Stimulated activated CD8-positive, alpha-beta memory T cell treated with anti-CD3 and anti-CD28 coated beads, Interleukin-4, amount 100 ng/mL, for 4 hours (primary cell): ENCODE results near the gene PPFIA2.
"Not testable (repeated sequence)": the region's sequence is repeated elsewhere in the genome, so short reads cannot be mapped to it uniquely, and the experiment has no call there.

Source experiments
- DNase-seq, 2 donors: peaks; one replicate each; pipeline ENCODE4 v3.0.0-alpha.2; 2020; ENCODE audit warnings: low read depth in 2 of 2, low spot score in 1 of 2

The PPFIA2 gene

GRCh38 chr12:81670759-81671158, 88.4 kb downstream of the PPFIA2 start:
- DNase-seq, result no peak

GRCh38 chr12:81668475-81668874, 90.7 kb downstream of the PPFIA2 start:
- no peak for DNase-seq

DNA sequence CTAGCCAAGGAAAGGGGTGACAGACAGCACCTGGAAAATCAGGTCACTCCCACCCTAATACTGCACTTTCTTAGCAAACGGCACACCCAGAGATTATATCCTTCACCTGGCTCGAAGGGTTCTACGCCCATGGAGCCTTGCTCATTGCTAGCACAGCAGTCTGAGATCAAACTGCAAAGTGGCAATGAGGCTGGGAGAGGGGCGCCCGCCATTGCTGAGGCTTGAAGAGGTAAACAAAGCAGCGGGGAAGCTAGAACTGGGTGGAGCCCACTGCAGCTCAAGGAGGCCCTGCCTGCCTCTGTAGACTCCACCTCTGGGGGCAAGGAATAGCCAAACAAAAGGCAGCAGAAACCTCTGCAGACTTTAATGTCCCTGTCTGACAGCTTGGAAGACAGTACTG, 99.8 kb downstream of the PPFIA2 start:
- not testable (repeated sequence) for DNase-seq

GRCh38 chr12:81644503-81644902, 114.6 kb downstream of the PPFIA2 start:
- DNase-seq, result no peak

GRCh38 chr12:81639196-81639595, 120.0 kb downstream of the PPFIA2 start:
- no peak for DNase-seq

DNA sequence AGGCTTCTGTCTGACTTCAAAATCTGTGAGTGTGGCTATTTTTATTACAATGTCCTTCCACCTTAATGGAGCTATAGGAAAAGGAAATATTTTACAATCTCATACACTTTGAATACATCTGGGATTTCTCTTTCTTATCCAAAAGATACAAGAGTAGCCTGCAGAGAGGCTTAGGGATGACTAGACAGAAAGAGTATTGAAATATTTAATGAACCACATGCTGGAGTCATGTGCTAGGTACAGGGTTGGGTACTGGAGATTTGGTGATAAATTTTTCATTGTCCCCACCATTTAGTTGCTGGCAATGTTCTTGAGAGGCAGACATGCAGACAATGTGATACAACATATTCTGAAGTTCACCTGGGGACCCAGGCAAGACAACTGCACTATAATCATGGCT, 126.0 kb downstream of the PPFIA2 start:
- no peak for DNase-seq

DNA sequence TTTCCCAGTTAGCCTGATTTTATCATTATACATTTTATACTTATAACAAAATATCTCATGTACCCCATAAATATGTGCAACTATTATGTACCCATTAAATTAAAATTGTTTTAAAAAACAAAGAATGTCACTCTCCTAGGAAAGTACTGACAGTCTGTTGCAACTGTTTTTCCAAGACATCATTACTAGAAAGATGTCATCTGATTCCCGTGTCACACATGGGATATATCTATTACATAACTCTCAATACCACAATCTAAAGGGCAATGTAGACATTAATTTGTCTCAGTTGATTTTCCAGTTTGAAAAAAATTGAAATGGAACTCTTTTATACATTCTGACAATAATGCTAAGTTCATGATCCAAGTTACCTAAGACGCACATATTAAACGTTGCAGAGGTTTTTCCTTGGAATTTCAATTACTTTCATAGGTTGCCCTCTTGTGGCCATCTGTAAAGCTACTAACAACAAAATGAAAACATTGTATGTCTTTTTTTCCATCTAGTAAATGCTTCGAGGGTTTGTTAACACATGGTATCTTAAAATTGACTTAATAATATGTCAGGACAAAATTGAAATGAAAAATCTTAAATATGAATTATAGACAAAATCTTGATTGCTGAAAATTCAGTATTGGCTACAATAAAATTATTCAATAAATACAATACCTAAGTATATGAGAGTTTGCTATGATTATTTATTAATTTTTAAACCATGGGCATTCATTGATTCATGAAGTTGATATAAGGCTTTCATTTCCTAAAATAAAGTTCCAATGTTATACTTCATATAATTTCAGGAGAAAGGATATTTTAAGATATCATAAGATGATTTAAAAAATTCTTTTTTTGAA, 131.6 kb downstream of the PPFIA2 start:
- DNase-seq, result no peak

DNA sequence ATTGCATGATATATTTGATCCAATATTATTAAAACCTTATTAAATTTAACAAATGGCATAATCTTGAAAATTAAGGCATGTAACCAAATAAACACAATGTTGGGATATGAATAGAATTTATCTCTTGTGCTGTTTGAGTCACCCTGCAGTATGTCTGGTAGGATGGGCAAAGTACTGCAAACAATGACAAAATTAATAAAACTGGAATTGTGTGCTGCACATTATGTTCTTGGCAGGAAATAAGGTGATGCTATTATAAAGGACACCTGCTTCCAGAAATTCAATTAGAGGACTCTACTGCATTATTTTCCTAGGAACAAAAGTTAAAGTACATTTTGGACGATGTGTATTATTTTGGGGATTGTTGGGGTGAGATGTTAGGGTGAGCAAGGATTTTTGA, 132.7 kb downstream of the PPFIA2 start:
- DNase-seq, result no peak

DNA sequence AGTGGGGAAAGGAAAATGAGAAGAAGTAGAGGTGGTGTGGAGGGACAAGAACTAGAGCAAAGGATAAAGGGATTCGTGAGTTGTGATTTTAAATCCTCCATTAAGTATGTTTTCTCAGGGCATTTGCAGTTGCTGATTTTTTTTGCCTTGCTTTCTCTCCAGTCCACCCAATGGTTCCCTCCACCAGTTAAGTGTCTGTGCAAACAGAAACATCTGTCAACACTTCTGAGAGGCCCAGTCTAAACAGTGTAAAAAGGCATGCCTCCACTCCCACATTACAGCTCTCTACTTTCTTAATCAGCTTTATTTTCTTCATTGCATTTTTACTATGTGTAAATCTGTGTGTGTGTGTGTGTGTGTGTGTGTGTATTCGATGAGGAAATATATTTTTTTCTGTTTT, 141.2 kb downstream of the PPFIA2 start:
- DNase-seq, result no peak

- no peak for DNase-seq
Observed at GRCh38 chr12:81615026-81615588, 144.0 kb downstream of the PPFIA2 start.

DNA sequence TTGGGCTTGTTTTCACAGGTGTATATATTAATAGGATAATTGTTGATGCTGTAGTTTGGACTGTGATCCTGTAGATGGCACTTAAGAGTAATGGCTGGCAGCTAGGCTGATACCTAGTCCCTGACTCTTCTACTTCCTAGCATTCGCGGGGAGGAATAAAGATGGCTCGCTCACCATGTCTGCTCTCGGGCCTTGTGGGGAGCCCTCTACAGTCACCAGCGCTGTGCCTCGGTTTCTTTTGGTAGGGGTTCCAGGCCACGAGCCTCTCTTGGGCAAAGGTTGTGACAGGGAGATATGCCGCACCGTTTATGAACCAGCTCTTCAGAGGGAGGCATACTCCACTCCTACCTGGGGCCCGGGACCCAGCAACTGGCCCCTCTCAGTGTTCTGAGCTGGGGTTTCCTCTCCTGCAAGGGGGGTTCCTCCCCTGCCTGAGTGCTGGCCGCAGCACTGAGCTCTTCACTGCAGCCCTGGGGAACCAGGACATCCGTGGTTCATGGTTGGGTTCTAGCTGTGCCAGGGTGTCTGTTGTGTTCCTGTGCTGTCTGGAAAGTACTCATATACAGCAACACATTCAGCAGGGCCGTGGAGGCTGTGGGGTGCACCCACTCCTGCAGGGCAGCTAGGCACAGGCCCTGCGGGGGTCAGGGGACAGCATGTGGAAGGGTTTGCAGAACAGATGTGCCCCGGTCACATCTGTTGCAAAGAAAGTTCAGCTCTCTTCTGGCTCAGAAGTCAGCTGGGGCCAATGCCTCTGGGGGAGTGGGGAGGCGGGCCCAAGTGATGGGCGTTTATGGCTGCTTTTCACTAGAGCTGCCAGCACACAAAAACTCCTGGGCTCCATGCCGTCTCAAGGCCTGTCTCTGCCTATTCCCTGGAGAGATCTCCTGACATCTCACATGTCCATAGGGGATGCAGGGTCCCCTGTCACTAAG, 147.9 kb downstream of the PPFIA2 start:
- DNase-seq, result no peak

GRCh38 chr12:81597928-81598604, 161.1 kb downstream of the PPFIA2 start:
- DNase-seq, result no peak

DNA sequence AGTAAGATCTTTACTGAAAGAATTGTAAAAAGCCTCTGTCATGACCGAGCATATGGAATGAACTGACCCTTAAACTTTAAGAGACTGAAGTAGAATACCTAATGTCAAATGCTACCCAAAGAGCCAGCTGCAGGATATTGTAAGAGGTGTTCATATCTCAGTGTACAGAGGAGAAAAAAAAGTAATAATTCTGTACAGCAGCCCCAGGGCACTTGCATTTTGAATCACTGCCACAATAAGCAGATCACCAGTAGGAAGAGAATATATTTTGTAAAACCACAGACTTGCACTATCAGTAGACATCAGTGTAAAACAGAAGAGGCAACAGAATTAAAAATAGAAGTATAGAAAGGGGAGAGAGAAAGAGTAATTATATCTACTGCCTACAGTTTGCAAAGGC, 162.6 kb downstream of the PPFIA2 start:
- DNase-seq, result no peak

DNA sequence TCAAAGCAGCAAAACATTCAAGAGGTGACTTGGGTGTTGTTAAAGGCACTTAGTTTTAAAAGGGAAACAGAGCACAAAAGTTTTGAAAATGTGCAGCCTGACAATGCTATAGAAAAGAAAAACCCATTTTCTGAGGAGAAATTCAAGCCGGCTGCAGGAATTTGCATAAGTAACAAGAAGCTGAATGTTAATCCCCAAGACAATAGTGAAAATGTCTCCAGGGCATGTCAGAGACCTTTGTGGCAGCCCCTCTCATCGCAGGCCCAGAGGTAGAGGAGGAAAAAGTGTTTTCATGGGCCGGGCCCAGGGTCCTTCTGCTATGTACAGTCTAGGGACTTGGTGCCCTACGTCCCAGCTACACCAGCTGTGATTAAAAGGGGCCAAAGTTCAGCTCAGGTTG, 167.9 kb downstream of the PPFIA2 start:
- no peak for DNase-seq

GRCh38 chr12:81590703-81591102, 168.4 kb downstream of the PPFIA2 start:
- DNase-seq, result not testable (repeated sequence)

DNA sequence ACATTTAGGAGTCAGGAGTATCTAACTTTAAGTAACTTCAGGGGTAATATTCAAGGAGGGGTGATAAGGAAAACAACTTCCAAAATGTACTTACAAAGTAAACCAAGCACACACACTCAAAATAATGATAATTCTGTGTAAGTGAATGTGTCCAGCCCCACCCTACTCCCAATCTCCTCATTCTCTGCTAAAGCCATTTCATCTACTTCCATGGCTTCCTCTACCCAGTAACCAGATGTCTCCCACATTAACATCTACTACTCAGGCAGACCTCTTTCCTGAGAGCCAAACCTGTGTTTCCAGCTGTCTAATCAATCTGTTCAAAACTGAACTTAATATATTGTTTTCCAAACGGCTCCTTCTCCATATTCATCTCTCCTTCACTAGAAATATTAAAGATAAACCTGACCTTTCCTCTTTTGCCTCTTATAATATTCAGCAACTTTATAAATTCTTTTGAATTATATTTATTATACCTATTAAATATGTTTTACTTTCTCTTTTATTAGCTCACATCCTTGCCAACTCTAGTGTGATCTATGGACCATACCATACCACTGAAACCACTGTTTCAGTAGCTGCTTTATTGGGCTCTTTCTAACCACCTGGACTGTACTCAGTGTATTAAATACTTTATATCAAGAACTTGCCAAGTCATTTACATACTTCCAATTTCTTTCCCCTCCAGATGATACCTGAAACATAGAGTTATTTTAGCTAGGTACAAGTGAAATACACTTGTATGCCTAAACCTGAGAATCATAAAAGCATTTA, 170.7 kb downstream of the PPFIA2 start:
- no peak for DNase-seq

GRCh38 chr12:81585787-81586186, 173.4 kb downstream of the PPFIA2 start:
- no peak for DNase-seq

- no peak for DNase-seq
Observed at GRCh38 chr12:81573228-81573627, 185.9 kb downstream of the PPFIA2 start.

- DNase-seq, result no peak
Observed at GRCh38 chr12:81572411-81572810, 186.7 kb downstream of the PPFIA2 start.

DNA sequence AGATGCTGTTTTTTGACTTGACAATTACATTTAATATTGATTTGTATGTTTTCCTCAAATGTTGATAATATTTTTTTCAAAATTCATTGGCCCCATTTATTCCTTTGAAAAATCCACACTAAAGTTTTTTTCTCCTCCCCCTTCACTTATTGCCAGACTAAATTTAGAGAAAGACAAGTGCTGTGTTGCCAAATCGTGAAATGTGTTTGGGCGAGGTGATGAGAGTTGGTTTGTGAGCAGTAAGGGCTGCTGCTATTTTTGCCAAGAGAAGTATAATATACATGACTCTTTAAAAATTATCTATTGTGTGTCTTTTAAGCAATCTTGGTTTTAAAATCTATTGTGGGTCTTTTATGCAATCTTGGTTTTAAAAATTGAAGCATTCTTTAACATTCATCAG, 188.9 kb downstream of the PPFIA2 start:
- no peak for DNase-seq
